ENCODE results near the gene FBXW9. TPM values are rescaled to one million over a fixed set of nuclear protein-coding genes. Genes with fewer than 3 reads are reported as not detected.
A peak's percentile ranks its signal among the peaks of the same experiment; 100 is the strongest.

Gene FBXW9
- total RNA-seq, 2 donors from 2014 or later, result 4.7 to 9.9 TPM

- ATAC-seq (replicated peaks), result peak; percentile 96
- H3K4me3 Mint-ChIP-seq, result peak overlapping the region; percentile 69
- H3K36me3 Mint-ChIP-seq (ENCODE audit: low read depth), result peaks cover 15% of the 10 kb centered on the region
- H3K27ac Mint-ChIP-seq, result peak overlapping the region; percentile 69
- H3K9me3 Mint-ChIP-seq, result no peaks in the 10 kb centered on the region
- no peaks in the 10 kb centered on the region for H3K27me3 Mint-ChIP-seq
- H3K4me1 Mint-ChIP-seq, result peaks cover 3% of the 10 kb centered on the region
Measured at GRCh38 chr19:12639901-12640613, 56.4 kb downstream of the FBXW9 start.

Other genes with a start within 250 kb of the FBXW9 start
- 1 to 10 TPM; 1.6 to 3.4 TPM for gene ZNF709, start 211.8 kb downstream of the FBXW9 start, total RNA-seq
- 1 to 10 TPM; 4.1 to 6.1 TPM for gene ZNF564, start 145.1 kb downstream of the FBXW9 start, total RNA-seq
- gene ZNF490, start 85.8 kb downstream of the FBXW9 start, total RNA-seq, result 10 to 100 TPM in 1 of 2 donors, 1 to 10 TPM in 1; 7.3 to 11.1 TPM
- gene ZNF791, start 85.7 kb downstream of the FBXW9 start, total RNA-seq, result 10 to 100 TPM; 16.7 to 19.0 TPM
- 100 to 1,000 TPM; 199 to 247 TPM for gene MAN2B1, start 29.9 kb downstream of the FBXW9 start, total RNA-seq
- 10 to 100 TPM; 17.7 to 30.4 TPM for gene WDR83, start 29.8 kb downstream of the FBXW9 start, total RNA-seq
- 100 to 1,000 TPM; 125 to 167 TPM for gene DHPS, start 14.8 kb downstream of the FBXW9 start, total RNA-seq
- gene GNG14, start 8.6 kb downstream of the FBXW9 start, total RNA-seq, result not detected
- 100 to 1,000 TPM in 1 of 2 donors, 10 to 100 TPM in 1; 71.9 to 106 TPM for gene TNPO2, start 27.3 kb upstream of the FBXW9 start, total RNA-seq
- 100 to 1,000 TPM; 135 to 172 TPM for gene TRIR, start 38.1 kb upstream of the FBXW9 start, total RNA-seq
- 10 to 100 TPM; 37.7 to 66.6 TPM for gene GET3, start 40.9 kb upstream of the FBXW9 start, total RNA-seq
- gene BEST2, start 55.2 kb upstream of the FBXW9 start, total RNA-seq, result not detected
- 10 to 100 TPM; 22.5 to 44.4 TPM for gene HOOK2, start 78.9 kb upstream of the FBXW9 start, total RNA-seq
- 100 to 1,000 TPM; 328 to 586 TPM for gene JUNB, start 94.9 kb upstream of the FBXW9 start, total RNA-seq
- 100 to 1,000 TPM; 307 to 415 TPM for gene PRDX2, start 105.2 kb upstream of the FBXW9 start, total RNA-seq
- gene THSD8, start 105.4 kb upstream of the FBXW9 start, total RNA-seq, result 10 to 100 TPM; 25.5 to 32.7 TPM
- 10 to 100 TPM; 30.1 to 53.5 TPM for gene RNASEH2A, start 110.0 kb upstream of the FBXW9 start, total RNA-seq
- gene RTBDN, start 137.9 kb upstream of the FBXW9 start, total RNA-seq, result not detected
- gene MAST1, start 141.9 kb upstream of the FBXW9 start, total RNA-seq, result 1 to 10 TPM; 2.4 to 2.6 TPM
- 10 to 100 TPM; 32.5 to 34.2 TPM for gene DNASE2, start 184.8 kb upstream of the FBXW9 start, total RNA-seq
- under 1 TPM in 1 of 2 donors, not detected in 1; 0.61 TPM for gene KLF1, start 190.6 kb upstream of the FBXW9 start, total RNA-seq
- gene GCDH, start 194.5 kb upstream of the FBXW9 start, total RNA-seq, result 10 to 100 TPM; 25.8 to 48.4 TPM
- gene SYCE2, start 222.7 kb upstream of the FBXW9 start, total RNA-seq, result 1 to 10 TPM; 1.6 to 6.2 TPM
- 100 to 1,000 TPM in 1 of 2 donors, 10 to 100 TPM in 1; 87.9 to 130 TPM for gene FARSA, start 237.1 kb upstream of the FBXW9 start, total RNA-seq
- gene CALR, start 242.0 kb upstream of the FBXW9 start, total RNA-seq, result 100 to 1,000 TPM; 502 to 770 TPM
- 100 to 1,000 TPM; 129 to 156 TPM for gene RAD23A, start 249.2 kb upstream of the FBXW9 start, total RNA-seq